ENCODE data around the gene MGAT5.

GRCh38 chr2:134308474-134309385 is 54.9 kb downstream of the MGAT5 start:
- TF ChIP-seq CTCF (IDR thresholded peaks at IDR 0.05) (no peak), POLR2A (IDR thresholded peaks at IDR 0.05) (no peak), EP300 (IDR thresholded peaks at IDR 0.05) (no peak)
